Measurements from ENCODE around the gene DISC1. TPM values are rescaled to one million over a fixed set of nuclear protein-coding genes. Genes with fewer than 3 reads are reported as not detected.

Gene DISC1
- total and polyA plus RNA-seq, 2 donors (not counting 1 experiment from before 2014, with no cell fraction given): 2.0 to 4.3 TPM

- no peak overlapping the region for H3K4me2 ChIP-seq (ENCODE audit: extremely low read depth, insufficient read depth, low read length)
- H3K4me1 ChIP-seq (ENCODE audit: control insufficient read depth, extremely low read depth, insufficient read depth, low read length): no peaks in the 10 kb centered on the region
- no peak overlapping the region for H3K27ac ChIP-seq (ENCODE audit: insufficient read depth, low read length)
Measured at GRCh38 chr1:231670755-231671154, 44.2 kb downstream of the DISC1 start.

GRCh38 chr1:231674575-231674974, 48.0 kb downstream of the DISC1 start:
- Histone ChIP-seq H4K20me1 (ENCODE audit: control insufficient read depth, extremely low read depth, insufficient read depth, low read length) (no peaks in the 10 kb centered on the region), H3K9ac (ENCODE audit: insufficient read depth, low read length) (no peak overlapping the region), H3K27me3 (ENCODE audit: control insufficient read depth, insufficient read depth, low read length) (no peaks in the 10 kb centered on the region), H3K4me2 (ENCODE audit: extremely low read depth, insufficient read depth, low read length) (no peak overlapping the region), H3K27ac (ENCODE audit: insufficient read depth, low read length) (no peak overlapping the region), H3K9me3 (ENCODE audit: control insufficient read depth, insufficient read depth, low read depth, low read length) (no peaks in the 10 kb centered on the region), H3K4me3 (replicated peaks in 1 of 4; ENCODE audit: control extremely low read depth in 1 of 4, insufficient read depth in 1 of 4, low read depth in 3 of 4, low read length in 4 of 4) (no peak overlapping the region), H3K4me1 (ENCODE audit: control insufficient read depth, extremely low read depth, insufficient read depth, low read length) (no peaks in the 10 kb centered on the region), H3K36me3 (ENCODE audit: control insufficient read depth, insufficient read depth, low read length) (no peaks in the 10 kb centered on the region), H2AFZ (ENCODE audit: low read length) (no peak overlapping the region), H3K79me2 (ENCODE audit: control insufficient read depth, insufficient read depth, low read length) (no peaks in the 10 kb centered on the region)
- TF ChIP-seq CTCF (conservative IDR thresholded peaks at IDR 0.05 in 1 of 2, IDR thresholded peaks at IDR 0.05 in 1 of 2; ENCODE audit: low read depth in 1 of 2, low read length in 2 of 2) (no peak), EZH2 (IDR thresholded peaks at IDR 0.05; ENCODE audit: low read length, missing control alignments) (no peak)
- no peak for DNase-seq (ENCODE audit: low read depth in 2 of 2)

More at GRCh38 chr1:231670755-231671154, 44.2 kb downstream of the DISC1 start:
- Histone ChIP-seq H3K9me3 (ENCODE audit: control insufficient read depth, insufficient read depth, low read depth, low read length) (no peaks in the 10 kb centered on the region), H3K9ac (ENCODE audit: insufficient read depth, low read length) (no peak overlapping the region), H3K27me3 (ENCODE audit: control insufficient read depth, insufficient read depth, low read length) (no peaks in the 10 kb centered on the region), H3K4me3 (replicated peaks in 1 of 4; ENCODE audit: control extremely low read depth in 1 of 4, insufficient read depth in 1 of 4, low read depth in 3 of 4, low read length in 4 of 4) (no peak overlapping the region), H3K36me3 (ENCODE audit: control insufficient read depth, insufficient read depth, low read length) (no peaks in the 10 kb centered on the region), H3K79me2 (ENCODE audit: control insufficient read depth, insufficient read depth, low read length) (no peaks in the 10 kb centered on the region), H2AFZ (ENCODE audit: low read length) (no peak overlapping the region), H4K20me1 (ENCODE audit: control insufficient read depth, extremely low read depth, insufficient read depth, low read length) (no peaks in the 10 kb centered on the region)
- TF ChIP-seq CTCF (conservative IDR thresholded peaks at IDR 0.05 in 1 of 2, IDR thresholded peaks at IDR 0.05 in 1 of 2; ENCODE audit: low read depth in 1 of 2, low read length in 2 of 2) (no peak), EZH2 (IDR thresholded peaks at IDR 0.05; ENCODE audit: low read length, missing control alignments) (no peak)
- no peak for DNase-seq (ENCODE audit: low read depth in 2 of 2)

- Histone ChIP-seq H3K36me3 (ENCODE audit: control insufficient read depth, insufficient read depth, low read length) (no peaks in the 10 kb centered on the region), H4K20me1 (ENCODE audit: control insufficient read depth, extremely low read depth, insufficient read depth, low read length) (no peaks in the 10 kb centered on the region), H3K27ac (ENCODE audit: insufficient read depth, low read length) (no peak overlapping the region), H2AFZ (ENCODE audit: low read length) (no peak overlapping the region), H3K4me3 (replicated peaks in 1 of 4; ENCODE audit: control extremely low read depth in 1 of 4, insufficient read depth in 1 of 4, low read depth in 3 of 4, low read length in 4 of 4) (no peak overlapping the region), H3K27me3 (ENCODE audit: control insufficient read depth, insufficient read depth, low read length) (no peaks in the 10 kb centered on the region), H3K4me2 (ENCODE audit: extremely low read depth, insufficient read depth, low read length) (no peak overlapping the region), H3K79me2 (ENCODE audit: control insufficient read depth, insufficient read depth, low read length) (no peaks in the 10 kb centered on the region), H3K9me3 (ENCODE audit: control insufficient read depth, insufficient read depth, low read depth, low read length) (no peaks in the 10 kb centered on the region), H3K4me1 (ENCODE audit: control insufficient read depth, extremely low read depth, insufficient read depth, low read length) (no peaks in the 10 kb centered on the region), H3K9ac (ENCODE audit: insufficient read depth, low read length) (no peak overlapping the region)
- DNase-seq (ENCODE audit: low read depth in 2 of 2): no peak
- no peak for TF ChIP-seq EZH2 (IDR thresholded peaks at IDR 0.05; ENCODE audit: low read length, missing control alignments)
- no peak for TF ChIP-seq CTCF (conservative IDR thresholded peaks at IDR 0.05 in 1 of 2, IDR thresholded peaks at IDR 0.05 in 1 of 2; ENCODE audit: low read depth in 1 of 2, low read length in 2 of 2)
Measured at GRCh38 chr1:231676487-231676886, 49.9 kb downstream of the DISC1 start.

Data from fibroblast of lung (primary cell).